HG02610 (cell line): ENCODE data around the gene NOL7.

Source experiments
- ATAC-seq: cut with Tn5 transposase; IDR thresholded peaks from one replicate; pipeline ENCODE4 v1.9.1; 2021; ENCODE audit warnings: mild to moderate bottlenecking, moderate library complexity; ENCODE audit not compliant: unreplicated experiment

NOL7 gene

DNA sequence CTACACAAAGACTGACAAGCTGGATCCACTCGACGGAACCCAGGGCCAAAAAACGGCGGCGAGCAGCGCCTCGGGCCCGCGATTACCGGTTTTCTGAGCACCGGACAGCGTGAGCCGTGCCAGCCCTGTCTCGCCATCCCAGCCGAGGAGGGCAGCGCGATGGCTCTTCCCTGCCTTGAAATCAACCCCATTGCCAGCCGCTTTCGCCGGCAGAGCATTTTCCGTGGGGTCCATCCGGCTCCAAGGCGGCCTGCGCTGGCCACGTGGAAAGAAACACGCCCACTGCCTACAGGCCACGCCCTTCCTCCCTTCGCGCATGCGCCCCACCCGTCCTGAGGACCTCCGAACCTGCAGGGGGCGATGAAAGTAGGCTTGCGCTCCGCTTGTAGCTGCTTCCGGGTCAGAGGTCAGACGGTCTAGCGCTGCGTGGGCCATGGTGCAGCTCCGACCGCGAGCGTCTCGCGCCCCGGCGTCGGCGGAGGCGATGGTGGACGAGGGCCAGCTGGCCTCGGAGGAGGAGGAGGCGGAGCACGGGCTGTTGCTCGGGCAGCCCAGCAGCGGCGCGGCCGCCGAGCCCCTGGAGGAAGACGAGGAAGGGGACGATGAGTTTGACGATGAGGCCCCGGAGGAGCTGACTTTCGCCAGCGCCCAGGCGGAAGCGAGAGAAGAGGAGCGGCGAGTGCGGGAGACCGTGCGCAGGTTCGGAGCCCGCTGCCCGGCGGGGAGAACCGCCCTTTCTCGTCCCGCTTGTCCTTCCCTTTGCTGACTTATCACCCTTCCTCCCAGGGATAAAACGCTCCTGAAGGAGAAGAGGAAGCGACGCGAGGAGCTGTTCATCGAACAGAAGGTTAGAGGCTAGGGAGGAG, at the start of gene NOL7:
Gene NOL7 (plus strand): TSS at position 410 of the 866 bp plus-strand sequence. CDS start 24 bp downstream, at position 434.
- peak; percentile 90 for ATAC-seq

DNA sequence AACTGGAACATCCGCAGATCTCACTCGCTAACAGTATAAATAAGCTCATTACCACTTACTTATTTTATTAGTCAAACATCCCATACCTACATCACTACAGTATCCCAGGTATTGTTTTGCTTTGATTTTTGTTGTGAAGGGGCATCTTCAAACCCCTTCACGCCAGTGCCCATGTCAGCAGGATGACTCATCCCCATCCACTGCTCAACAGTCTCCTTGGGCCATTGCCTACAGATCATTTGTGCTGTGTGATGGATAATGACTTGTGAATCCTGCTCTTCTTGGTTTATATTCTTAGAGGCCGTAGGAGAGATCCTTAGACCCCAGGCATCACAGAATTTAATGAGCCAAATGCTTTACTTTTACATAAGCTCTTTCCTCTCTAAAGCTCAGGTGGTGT, 49.2 kb upstream of the NOL7 start:
- no peak for ATAC-seq

DNA sequence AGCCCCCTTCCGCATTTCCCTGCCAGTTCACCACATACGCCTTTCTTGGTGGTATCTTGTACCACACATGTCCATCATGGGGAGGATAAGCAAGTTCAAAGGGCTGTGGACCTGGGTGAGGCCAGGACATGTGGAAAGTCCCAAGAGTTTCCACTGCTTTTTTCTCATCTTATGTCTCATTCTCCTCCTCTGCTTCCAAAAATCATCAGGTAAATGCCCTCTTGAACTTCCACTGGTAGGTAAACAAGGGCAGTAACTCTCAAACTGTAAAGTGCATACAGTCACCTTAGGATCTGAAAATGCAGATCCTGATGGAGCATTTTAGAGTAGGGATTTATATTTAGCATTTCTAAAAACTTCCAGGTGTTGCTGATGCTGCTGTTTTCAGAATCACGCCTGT, 48.6 kb upstream of the NOL7 start:
- ATAC-seq = no peak

DNA sequence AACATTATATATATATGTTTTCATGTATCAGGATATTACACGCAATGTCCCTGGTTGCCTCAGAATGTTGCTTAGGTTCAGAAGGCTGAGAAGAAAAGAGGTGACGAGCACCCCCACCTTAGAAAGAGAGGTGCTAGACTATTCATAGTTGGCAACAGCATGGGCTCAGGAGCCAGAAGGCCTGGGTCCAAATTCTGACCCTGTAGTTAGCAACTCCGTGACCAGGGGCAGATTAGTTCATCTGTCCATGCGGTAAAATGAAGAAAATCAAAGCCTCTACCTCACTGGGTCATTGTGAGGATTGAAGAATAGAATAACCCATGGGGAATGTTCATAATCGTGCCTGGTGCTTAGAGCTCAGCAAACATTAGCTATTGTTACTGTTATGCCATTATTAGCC, 46.2 kb upstream of the NOL7 start:
- no peak for ATAC-seq

DNA sequence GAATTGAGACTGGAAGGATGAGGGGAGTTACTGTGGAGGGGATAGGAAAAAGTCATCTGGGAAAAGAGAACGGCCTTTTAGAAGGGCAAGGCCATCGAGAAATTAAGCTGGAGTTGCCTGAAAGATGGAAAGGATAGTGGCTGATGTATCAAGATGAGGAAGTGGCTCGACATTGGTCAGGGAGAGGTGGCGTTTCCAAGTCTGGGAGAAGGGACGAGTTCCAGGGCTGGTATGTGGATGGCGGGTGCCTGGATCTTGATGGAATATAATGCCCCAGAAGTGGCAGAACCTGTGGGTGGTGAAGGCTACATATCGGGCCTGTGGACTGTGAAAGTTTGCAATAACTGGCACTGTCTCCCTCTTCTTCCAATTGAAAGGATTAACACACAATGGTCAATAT, 42.9 kb upstream of the NOL7 start:
- no peak for ATAC-seq

DNA sequence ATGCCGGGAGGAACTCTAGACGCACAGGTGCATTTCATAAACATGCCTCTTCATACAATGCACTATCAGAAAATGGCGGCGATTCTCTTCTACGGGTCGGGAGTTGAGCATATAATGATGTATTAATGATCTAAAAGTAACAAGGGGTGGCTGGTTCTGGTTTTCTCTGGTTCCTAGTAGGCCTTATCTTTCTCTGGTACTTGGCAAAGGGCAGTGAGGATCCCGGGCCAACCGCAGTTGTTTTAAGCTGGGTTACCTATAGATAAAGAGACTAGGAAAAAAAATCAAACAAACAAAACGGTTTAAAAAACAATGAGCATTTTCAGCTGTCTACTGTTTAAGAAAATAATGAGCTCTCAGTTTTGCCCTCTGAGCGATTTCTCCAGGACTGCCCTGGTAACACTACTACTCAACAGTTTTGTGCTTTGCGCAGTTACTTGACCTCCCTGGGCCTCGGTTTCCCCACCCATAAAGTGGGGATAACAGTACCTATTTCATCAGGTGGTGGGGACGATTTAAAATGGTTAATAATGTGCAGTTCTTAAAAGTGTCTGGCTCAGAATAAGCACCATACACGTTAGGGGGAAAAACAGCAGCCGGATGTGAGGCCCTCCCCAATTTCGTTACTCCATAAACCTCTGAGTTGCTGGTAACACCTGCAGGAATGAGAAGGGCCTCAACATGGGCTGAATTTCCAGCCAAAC, 42.0 kb upstream of the NOL7 start:
- ATAC-seq = no peak

DNA sequence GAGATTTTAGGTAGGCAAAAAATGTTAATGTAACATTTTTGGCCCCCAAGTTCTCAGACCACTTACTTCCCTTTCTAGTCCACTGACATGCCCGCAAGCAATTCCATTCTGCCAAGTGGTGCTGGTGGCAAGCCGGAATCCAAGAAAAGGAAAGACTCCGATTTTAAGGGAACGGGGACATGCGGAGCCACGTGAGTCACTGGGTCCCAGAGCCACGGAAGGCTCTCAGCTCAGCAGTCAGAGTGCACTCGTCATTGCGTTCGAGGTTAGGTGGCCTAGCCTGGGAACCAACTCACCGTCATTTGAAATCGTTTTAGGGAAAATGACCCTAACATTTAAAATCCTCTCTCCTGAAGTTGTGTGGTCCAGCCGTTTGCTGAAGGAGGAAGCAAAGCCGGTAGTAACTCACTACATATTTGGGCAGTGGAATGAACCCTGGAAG, 41.4 kb upstream of the NOL7 start:
- ATAC-seq = no peak

DNA sequence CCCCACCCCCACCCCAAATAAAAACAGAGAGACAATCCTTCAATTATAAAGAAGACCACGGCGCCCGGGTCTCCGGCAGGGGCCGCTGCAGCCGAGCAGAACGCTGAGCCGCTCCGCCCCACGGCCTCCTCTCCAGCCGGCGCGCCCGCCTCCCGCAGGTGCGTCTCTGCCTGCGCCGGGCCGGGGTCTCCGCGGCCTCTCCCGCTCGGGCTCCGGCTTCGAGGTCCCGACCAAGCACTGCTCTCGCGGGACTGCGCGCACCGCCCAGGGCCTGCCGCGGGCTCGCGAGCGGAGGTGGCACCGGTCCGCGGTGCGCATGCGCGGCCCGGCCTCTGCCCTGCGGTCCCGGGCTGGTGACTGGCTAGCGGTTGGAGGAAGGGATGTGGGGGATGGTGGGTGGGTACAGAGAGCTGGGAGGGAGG, 41.0 kb upstream of the NOL7 start:
- ATAC-seq = peak; percentile 79

DNA sequence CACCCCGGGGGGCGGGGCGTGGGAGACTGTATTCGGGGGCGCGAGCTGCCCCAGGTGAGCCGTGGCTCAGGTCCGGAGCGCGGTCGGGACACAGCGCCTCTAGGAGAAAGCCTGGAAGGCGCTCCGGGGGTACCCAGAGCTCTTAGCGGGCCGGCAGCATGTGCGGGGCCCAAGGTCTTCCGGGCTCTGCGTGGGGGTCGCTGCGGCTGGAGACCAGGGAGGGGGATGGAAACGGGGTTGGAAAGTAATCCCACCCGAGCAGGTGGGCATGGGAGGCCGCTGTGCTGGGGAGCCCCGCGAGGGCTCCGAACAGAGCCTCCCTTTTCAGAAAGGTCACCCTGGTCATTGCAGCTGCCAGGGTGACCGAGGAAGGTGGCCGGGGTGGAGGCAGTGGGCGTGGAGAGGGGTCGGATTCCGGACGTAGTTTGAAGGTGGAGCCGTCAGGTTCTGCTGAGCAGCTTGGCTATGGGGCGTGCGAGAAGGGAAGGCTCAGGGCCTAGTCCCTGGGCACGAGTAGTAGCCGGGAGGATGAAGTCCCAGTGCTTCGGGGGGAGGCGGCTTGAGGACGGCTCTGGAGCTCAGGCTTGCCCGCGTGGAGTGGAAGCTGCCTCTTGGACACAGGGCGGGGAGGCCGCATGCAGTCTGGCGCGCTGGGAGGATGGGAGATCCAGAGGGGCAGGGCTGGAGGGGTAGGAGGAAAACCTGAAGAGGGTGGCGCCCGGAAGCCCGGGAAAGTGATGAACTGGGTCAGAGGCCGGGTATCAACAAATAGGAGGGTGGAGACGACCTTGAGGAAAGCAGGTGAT, 40.4 kb upstream of the NOL7 start, which contains the start of gene SIRT5:
Gene SIRT5 (plus strand): TSS at position 31 of the 806 bp plus-strand sequence. CDS start 9,510 bp downstream, outside the sequence.
- ATAC-seq = peak; percentile 73

DNA sequence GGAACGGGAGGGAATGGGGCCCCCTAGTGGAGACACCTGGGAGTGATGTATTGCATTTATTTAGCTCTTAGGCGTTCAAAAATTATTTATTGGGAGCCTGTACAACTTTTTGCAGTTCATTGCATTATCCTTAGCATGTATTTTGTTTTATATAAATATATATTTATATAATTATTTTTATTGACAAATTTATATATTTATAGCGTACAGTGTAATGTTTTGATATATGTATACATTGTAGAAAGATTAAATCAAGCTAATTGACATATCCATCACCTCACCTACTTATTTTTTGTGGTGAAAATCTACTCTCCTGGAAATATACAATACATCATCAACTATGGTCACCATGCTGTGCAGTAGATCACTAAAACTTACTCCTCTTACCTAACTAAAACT, 39.8 kb upstream of the NOL7 start:
- ATAC-seq = no peak

DNA sequence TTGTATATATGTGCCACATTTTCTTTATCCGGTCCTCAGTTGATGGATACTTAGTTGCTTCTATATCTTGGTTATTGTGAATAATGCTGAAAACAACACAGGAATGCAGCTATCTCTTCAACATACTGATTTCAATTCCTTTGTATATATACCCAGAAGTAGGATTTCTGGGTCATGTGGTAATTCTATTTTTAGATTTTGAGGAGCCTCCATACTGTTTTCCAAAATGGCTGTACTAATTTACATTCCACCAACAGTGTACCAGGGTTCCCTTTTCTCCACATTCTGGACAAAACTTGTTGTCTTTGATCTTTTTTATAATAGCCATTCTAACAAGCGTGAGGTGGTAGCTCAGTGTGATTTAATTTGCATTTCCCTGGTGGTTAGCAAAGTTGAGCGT, 39.1 kb upstream of the NOL7 start:
- no peak for ATAC-seq

DNA sequence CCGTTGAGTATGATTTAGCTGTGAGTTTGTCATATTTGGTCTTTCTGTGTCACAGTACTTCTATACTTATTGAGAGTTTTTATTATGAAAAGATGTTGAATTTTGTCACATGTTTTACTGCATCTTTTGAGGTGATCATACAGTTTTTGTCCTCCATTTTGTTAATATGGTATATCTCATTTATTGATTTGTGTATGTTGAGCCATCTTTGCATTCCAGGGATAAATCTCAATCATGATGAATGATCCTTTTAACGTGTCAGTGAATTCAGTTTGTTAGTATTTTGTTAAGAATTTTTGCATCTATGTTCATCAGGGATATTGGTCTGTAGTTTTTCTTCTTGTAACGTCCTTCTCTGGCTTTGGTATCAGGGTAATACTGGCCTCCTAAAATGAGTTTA, 37.2 kb upstream of the NOL7 start:
- ATAC-seq = no peak

DNA sequence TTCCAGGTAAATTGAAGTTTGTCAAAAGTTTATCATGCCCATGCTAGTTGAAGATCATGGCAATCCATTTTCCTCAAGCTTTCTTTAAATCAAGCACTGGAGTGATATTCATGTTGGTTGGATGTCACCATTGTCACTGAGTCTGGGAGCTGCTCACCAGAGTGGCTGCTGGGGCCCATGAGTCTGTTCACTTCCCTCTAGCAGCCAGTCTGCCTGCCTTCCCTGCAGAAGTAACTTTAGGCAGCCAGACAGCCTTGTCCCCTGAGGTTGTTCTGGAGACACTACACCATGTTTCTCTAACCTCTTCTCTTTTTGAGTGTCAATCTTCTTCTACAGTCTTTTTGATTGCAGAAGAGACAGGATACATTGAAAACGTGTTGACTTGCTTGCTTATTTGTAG, 35.2 kb upstream of the NOL7 start:
- no peak for ATAC-seq

DNA sequence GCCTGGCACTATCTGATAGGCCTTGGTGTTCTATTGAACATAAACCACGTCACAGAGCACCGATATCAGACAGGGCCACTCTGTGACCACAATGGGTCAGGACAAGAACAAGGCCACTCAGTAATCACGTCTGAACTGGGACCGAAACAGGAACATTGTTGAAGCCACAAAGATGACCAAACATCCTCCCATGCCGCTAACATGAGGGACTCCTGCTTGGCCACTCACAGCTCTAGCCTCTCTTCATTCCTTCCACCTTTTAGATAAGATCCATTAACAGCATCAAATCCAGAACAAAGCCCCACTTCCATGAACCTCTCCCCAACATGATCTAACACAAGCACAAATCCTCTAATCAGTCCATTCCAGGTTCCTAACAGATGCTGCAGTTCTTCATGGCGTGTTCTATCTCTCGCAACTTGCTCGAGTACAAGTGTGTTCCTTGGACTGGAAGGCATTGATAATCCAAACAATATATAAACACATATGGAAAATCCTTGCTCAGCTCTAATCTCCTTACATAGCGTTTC, 33.4 kb upstream of the NOL7 start:
- no peak for ATAC-seq

DNA sequence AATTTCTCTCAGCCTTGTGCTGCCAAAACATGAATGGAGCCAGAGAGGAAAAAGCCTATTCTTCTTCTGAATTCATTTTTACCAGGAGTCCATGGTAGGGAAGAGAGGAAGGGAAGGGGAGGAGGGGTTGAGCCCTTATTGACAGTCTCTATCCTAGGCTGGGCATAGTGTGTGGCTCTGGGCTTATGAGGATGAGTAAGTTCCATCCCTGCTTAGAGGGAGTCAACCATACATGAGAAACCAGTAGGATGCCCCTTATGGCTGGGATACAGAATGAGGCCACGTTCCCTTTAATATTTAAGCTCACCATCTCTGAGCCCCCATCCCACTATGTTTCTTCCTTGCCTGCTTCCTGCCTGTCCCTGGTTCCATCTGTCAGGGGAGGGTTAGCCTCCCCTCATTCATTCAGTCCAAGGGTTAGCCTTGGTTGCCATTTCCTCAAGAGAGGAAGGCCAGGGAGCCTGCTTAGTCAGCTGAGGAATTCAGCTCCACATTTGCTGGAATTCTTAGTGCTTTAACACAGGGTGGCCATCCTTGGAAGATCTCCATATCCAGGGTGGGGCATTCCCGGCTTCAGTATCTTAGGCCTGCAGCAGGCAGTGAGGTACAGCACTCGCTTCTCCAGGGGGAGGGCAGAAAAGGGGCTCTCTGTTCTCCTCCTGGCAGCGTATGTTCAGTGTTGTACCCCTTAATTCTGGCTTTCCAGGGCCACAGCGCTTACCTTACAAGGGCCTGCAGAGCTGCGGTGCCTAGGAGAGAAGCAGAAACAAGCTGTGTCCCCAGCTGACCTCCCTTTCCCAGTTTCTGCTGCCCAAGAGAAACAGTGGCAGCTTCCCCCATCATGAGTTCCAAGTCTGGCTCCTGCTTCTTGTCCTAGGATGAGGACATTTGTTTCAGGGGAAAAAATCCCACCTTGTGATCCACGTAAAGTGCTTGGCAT, 28.3 kb upstream of the NOL7 start:
- no peak for ATAC-seq

DNA sequence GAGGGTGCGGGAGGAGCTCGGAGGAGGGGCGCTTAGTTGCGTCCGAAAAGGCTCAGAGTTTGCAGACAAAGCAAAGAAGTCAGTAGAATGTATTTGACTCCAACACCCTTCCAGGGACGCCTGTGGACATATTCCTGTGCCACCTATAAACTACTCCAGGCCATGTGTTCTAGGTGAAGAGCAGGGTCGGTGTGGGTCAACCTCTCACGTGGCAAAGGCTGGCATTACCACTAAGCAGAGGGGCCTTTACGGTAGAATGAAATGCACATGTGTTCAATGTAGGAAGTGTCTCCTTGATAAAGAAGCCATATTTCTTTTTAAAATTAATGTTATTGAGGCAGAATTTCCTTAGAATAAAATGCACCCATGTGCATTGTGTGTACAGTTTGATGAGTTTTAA, 25.3 kb upstream of the NOL7 start:
- no peak for ATAC-seq

DNA sequence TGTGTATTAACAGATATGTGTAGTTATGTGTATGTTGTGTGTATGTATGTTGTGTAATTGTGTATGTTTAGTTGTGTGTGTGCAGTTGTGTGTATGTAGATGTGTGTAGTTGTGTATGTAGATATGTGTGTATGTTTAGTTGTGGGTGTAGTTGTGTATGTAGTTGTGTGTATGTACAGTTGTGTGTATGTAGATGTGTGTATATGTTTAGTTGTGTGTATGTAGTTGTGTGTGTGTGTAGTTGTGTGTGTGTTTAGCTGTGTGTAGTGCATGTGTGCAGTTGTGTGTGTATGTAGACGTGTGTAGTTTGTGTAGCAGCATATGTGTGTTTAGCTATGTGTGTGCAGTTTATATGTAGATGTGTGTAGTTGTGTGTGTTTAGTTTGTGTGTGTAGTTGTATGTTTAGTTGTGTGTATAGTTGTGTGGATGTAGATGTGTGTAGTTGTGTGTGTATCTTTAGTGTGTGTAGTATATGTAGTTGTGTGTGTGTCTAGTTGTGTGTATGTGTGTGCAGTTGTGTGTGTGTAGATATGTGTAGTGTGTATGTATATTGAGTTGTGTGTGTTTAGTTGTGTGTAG, 24.5 kb upstream of the NOL7 start:
- no peak for ATAC-seq

DNA sequence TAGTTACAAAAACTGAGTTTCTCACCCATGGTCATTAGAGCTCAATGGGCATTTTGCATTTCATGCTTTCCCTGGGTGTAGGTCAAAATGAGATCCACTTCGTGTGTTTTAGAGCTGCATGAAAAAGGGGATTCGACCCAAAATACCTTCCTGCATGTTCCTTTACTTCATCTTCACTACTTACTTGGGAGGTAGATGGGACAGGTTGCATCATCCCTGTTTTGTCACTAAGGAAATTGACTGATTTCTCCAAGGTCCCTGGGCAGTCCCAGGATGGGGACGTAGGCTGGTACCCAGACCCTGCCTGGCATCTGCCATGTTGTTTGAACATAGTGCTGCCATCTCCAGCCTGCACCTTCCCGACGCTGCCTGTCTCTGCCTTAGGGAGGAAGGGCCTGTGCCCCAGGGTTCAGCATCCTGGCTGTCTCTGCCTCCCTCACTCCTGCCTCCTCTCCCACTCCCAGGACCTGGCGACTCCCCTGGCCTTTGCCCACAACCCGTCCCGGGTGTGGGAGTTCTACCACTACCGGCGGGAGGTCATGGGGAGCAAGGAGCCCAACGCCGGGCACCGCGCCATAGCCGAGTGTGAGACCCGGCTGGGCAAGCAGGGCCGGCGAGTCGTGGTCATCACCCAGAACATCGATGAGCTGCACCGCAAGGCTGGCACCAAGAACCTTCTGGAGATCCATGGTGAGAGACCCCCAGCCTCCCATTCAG, 23.8 kb upstream of the NOL7 start:
- no peak for ATAC-seq

DNA sequence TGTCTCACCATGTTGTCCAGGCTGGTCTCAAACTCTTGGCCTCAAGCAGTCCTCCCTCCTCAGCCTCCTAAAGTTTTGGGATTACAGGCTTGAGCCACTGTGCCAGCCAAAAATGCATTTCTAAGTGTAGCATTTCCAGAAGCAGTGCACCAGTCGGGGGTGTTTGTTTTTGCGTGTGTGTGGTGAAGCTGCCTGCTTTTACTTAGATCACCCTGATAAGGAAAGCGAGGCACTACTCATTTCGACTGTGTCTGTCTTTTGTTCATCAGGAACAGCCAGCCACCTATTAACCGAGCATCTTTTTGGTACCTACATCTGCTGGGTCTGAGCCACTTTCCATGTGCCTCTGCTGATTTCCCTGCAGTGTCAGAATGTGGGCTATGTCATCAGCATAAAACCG, 22.0 kb upstream of the NOL7 start:
- no peak for ATAC-seq
